Stimulated activated CD8-positive, alpha-beta memory T cell treated with anti-CD3 and anti-CD28 coated beads, Interleukin-2, amount 100 ng/mL, for 48 hours (primary cell): ENCODE results near the gene TRIM60.
"Not testable (repeated sequence)": the region's sequence is repeated elsewhere in the genome, so short reads cannot be mapped to it uniquely, and the experiment has no call there.

Experiments
- DNase-seq, 2 donors: peaks; one replicate each; pipeline ENCODE4 v3.0.0-alpha.2; 2020; ENCODE audit warnings: low read depth in 2 of 2

The TRIM60 gene

GRCh38 chr4:165031436-165032211, at the start of gene TRIM60:
TSS of gene TRIM60 (plus strand) at chr4:165031999. CDS start at chr4:165040073, 8,074 bp downstream.
- no peak for DNase-seq

- DNase-seq: no peak
These were observed 42.3 kb upstream of the TRIM60 start for GRCh38 chr4:164989471-164989870.

GRCh38 chr4:164990786-164991185, 41.0 kb upstream of the TRIM60 start:
- DNase-seq: not testable (repeated sequence)

- DNase-seq: not testable (repeated sequence)
These were observed 35.7 kb upstream of the TRIM60 start for GRCh38 chr4:164996123-164996522.

GRCh38 chr4:164997324-164997723, 34.5 kb upstream of the TRIM60 start:
- DNase-seq: no peak

- DNase-seq: no peak
These were observed 33.9 kb upstream of the TRIM60 start for GRCh38 chr4:164997941-164998340.

GRCh38 chr4:164998526-164999080, 33.2 kb upstream of the TRIM60 start:
- DNase-seq: not testable (repeated sequence)

- DNase-seq: not testable (repeated sequence)
These were observed 29.8 kb upstream of the TRIM60 start for GRCh38 chr4:165001957-165002356.

- no peak for DNase-seq
These were observed 26.4 kb upstream of the TRIM60 start for GRCh38 chr4:165005352-165005925.

GRCh38 chr4:165006456-165006855, 25.3 kb upstream of the TRIM60 start:
- no peak for DNase-seq

- DNase-seq: no peak
These were observed 24.9 kb upstream of the TRIM60 start for GRCh38 chr4:165006886-165007285.

- no peak for DNase-seq
These were observed 22.1 kb upstream of the TRIM60 start for GRCh38 chr4:165009493-165010227.

- DNase-seq: no peak
These were observed 21.3 kb upstream of the TRIM60 start for GRCh38 chr4:165010487-165010886.

- DNase-seq: no peak
These were observed 20.8 kb upstream of the TRIM60 start for GRCh38 chr4:165010991-165011390.

- no peak for DNase-seq
These were observed 20.4 kb upstream of the TRIM60 start for GRCh38 chr4:165011403-165011802.

- no peak for DNase-seq
These were observed 18.1 kb upstream of the TRIM60 start for GRCh38 chr4:165013691-165014090.

GRCh38 chr4:165016971-165017370, 14.8 kb upstream of the TRIM60 start:
- DNase-seq: no peak

GRCh38 chr4:165019995-165020394, 11.8 kb upstream of the TRIM60 start:
- not testable (repeated sequence) for DNase-seq

- DNase-seq: not testable (repeated sequence)
These were observed 6.0 kb upstream of the TRIM60 start for GRCh38 chr4:165025782-165026181.

GRCh38 chr4:165027762-165028402, 3.9 kb upstream of the TRIM60 start:
- no peak for DNase-seq

- DNase-seq: no peak
These were observed 16.4 kb downstream of the TRIM60 start for GRCh38 chr4:165048170-165048569.

- DNase-seq: no peak
These were observed 20.8 kb downstream of the TRIM60 start for GRCh38 chr4:165052627-165053026.
